ENCODE results near the gene RAVER2.

The RAVER2 gene

GRCh38 chr1:64846573-64847430 is 101.9 kb downstream of the RAVER2 start:
- DNase-seq (ENCODE audit: low read depth): no peak

- DNase-seq (ENCODE audit: low read depth): no peak
Observed at GRCh38 chr1:64847666-64848065, 102.8 kb downstream of the RAVER2 start.

GRCh38 chr1:64848136-64848535 is 103.3 kb downstream of the RAVER2 start:
- no peak for DNase-seq (ENCODE audit: low read depth)

- no peak for DNase-seq (ENCODE audit: low read depth)
Observed at GRCh38 chr1:64848803-64849202, 103.9 kb downstream of the RAVER2 start.

- no peak for DNase-seq (ENCODE audit: low read depth)
Observed at GRCh38 chr1:64849942-64850341, 105.1 kb downstream of the RAVER2 start.

- no peak for DNase-seq (ENCODE audit: low read depth)
Observed at GRCh38 chr1:64850846-64851245, 106.0 kb downstream of the RAVER2 start.

GRCh38 chr1:64851664-64852063 is 106.8 kb downstream of the RAVER2 start:
- no peak for DNase-seq (ENCODE audit: low read depth)

- DNase-seq (ENCODE audit: low read depth): no peak
Observed at GRCh38 chr1:64854674-64855073, 109.8 kb downstream of the RAVER2 start.

GRCh38 chr1:64855557-64855956 is 110.7 kb downstream of the RAVER2 start:
- no peak for DNase-seq (ENCODE audit: low read depth)

- DNase-seq (ENCODE audit: low read depth): no peak
Observed at GRCh38 chr1:64856553-64856952, 111.7 kb downstream of the RAVER2 start.

- DNase-seq (ENCODE audit: low read depth): no peak
Observed at GRCh38 chr1:64857347-64857746, 112.5 kb downstream of the RAVER2 start.

- DNase-seq (ENCODE audit: low read depth): peak; percentile 23
Observed at GRCh38 chr1:64861611-64862010, 116.7 kb downstream of the RAVER2 start.

GRCh38 chr1:64864018-64864940 is 119.4 kb downstream of the RAVER2 start:
- DNase-seq (ENCODE audit: low read depth): peak; percentile 35

- no peak for DNase-seq (ENCODE audit: low read depth)
Observed at GRCh38 chr1:64865105-64865757, 120.4 kb downstream of the RAVER2 start.

- no peak for DNase-seq (ENCODE audit: low read depth)
Observed at GRCh38 chr1:64866689-64867088, 121.8 kb downstream of the RAVER2 start.

- DNase-seq (ENCODE audit: low read depth): no peak
Observed at GRCh38 chr1:64867266-64867665, 122.4 kb downstream of the RAVER2 start.

- DNase-seq (ENCODE audit: low read depth): no peak
Observed at GRCh38 chr1:64871256-64871655, 126.4 kb downstream of the RAVER2 start.

GRCh38 chr1:64872067-64872466 is 127.2 kb downstream of the RAVER2 start:
- no peak for DNase-seq (ENCODE audit: low read depth)

GRCh38 chr1:64873576-64873975 is 128.7 kb downstream of the RAVER2 start:
- DNase-seq (ENCODE audit: low read depth): no peak

- DNase-seq (ENCODE audit: low read depth): no peak
Observed at GRCh38 chr1:64874666-64875065, 129.8 kb downstream of the RAVER2 start.

- no peak for DNase-seq (ENCODE audit: low read depth)
Observed at GRCh38 chr1:64875101-64875500, 130.2 kb downstream of the RAVER2 start.

GRCh38 chr1:64875606-64876005 is 130.7 kb downstream of the RAVER2 start:
- no peak for DNase-seq (ENCODE audit: low read depth)

Data from iris pigment epithelial cell (primary cell).